ENCODE results near the gene PTCRA.
"Not testable (repeated sequence)": the region's sequence is repeated elsewhere in the genome, so short reads cannot be mapped to it uniquely, and the experiment has no call there.

Gene PTCRA

GRCh38 chr6:42915732-42916131, at the start of gene PTCRA:
Gene PTCRA, plus strand, starts transcription at chr6:42916053. Its CDS starts 17 bp downstream, at chr6:42916070.
- Histone ChIP-seq H3K27ac (peak within 1 kb of the TSS; percentile 81), H3K27me3 (no peaks in the 10 kb centered on the region), H4K20me1 (no peaks in the 10 kb centered on the region), H3K4me3 (no peak within 1 kb of the TSS), H3K9me3 (no peaks in the 10 kb centered on the region), H3K36me3 (no peaks in the 10 kb centered on the region), H3K4me1 (peaks cover 26% of the 10 kb centered on the region), H3K9ac (peak within 1 kb of the TSS; percentile 62), H3K4me2 (peak within 1 kb of the TSS; percentile 81)
- no peak for TF ChIP-seq Cebpa-rat (IDR thresholded peaks at IDR 0.05)

GRCh38 chr6:42870145-42870936, 45.5 kb upstream of the PTCRA start:
- H3K4me2 ChIP-seq, result no peak overlapping the region
- no peak overlapping the region for H3K9ac ChIP-seq
- H3K27ac ChIP-seq, result no peak overlapping the region
- no peaks in the 10 kb centered on the region for H3K27me3 ChIP-seq
- H4K20me1 ChIP-seq, result no peaks in the 10 kb centered on the region
- no peaks in the 10 kb centered on the region for H3K9me3 ChIP-seq
- H3K36me3 ChIP-seq, result peaks cover 30% of the 10 kb centered on the region
- no peak overlapping the region for H3K4me3 ChIP-seq
- peaks cover 9% of the 10 kb centered on the region for H3K4me1 ChIP-seq
- no peak for TF ChIP-seq Cebpa-rat (IDR thresholded peaks at IDR 0.05)

GRCh38 chr6:42871711-42872110, 44.1 kb upstream of the PTCRA start:
- H3K27ac ChIP-seq, result no peak overlapping the region
- no peak for TF ChIP-seq Cebpa-rat (IDR thresholded peaks at IDR 0.05)
- H3K27me3 ChIP-seq, result no peaks in the 10 kb centered on the region
- H3K4me3 ChIP-seq, result no peak overlapping the region
- H3K9ac ChIP-seq, result no peak overlapping the region
- H4K20me1 ChIP-seq, result no peaks in the 10 kb centered on the region
- peaks cover 9% of the 10 kb centered on the region for H3K4me1 ChIP-seq
- no peaks in the 10 kb centered on the region for H3K9me3 ChIP-seq
- peak overlapping the region; percentile 0; the same call in 1 of the 2 replicates for H3K4me2 ChIP-seq
- H3K36me3 ChIP-seq, result peaks cover 20% of the 10 kb centered on the region

GRCh38 chr6:42873313-42873712, 42.5 kb upstream of the PTCRA start:
- Histone ChIP-seq H3K27ac (no peak overlapping the region), H3K27me3 (no peaks in the 10 kb centered on the region), H3K36me3 (peaks cover 9% of the 10 kb centered on the region; the same call in 1 of the 2 replicates), H3K9me3 (no peaks in the 10 kb centered on the region), H3K4me1 (peaks cover 9% of the 10 kb centered on the region), H4K20me1 (no peaks in the 10 kb centered on the region), H3K4me3 (no peak overlapping the region), H3K4me2 (no peak overlapping the region), H3K9ac (no peak overlapping the region)
- no peak for TF ChIP-seq Cebpa-rat (IDR thresholded peaks at IDR 0.05)

GRCh38 chr6:42877695-42878094, 38.2 kb upstream of the PTCRA start:
- Histone ChIP-seq H3K4me1 (peaks cover 29% of the 10 kb centered on the region), H3K9me3 (no peaks in the 10 kb centered on the region), H3K4me3 (no peak overlapping the region), H3K36me3 (peaks cover 18% of the 10 kb centered on the region), H3K9ac (no peak overlapping the region), H4K20me1 (peaks cover 19% of the 10 kb centered on the region), H3K4me2 (no peak overlapping the region), H3K27me3 (no peaks in the 10 kb centered on the region), H3K27ac (no peak overlapping the region)
- TF ChIP-seq Cebpa-rat (IDR thresholded peaks at IDR 0.05), result no peak

- peaks cover 38% of the 10 kb centered on the region for H4K20me1 ChIP-seq
- TF ChIP-seq Cebpa-rat (IDR thresholded peaks at IDR 0.05), result no peak
- peaks cover 37% of the 10 kb centered on the region for H3K36me3 ChIP-seq
- H3K27me3 ChIP-seq, result no peaks in the 10 kb centered on the region
- H3K4me1 ChIP-seq, result peaks cover 33% of the 10 kb centered on the region
- peak within 1 kb of the TSS; percentile 86 for H3K4me3 ChIP-seq
- peak within 1 kb of the TSS; percentile 88 for H3K4me2 ChIP-seq
- no peaks in the 10 kb centered on the region for H3K9me3 ChIP-seq
- H3K27ac ChIP-seq, result peak within 1 kb of the TSS; percentile 98
- peak within 1 kb of the TSS; percentile 99 for H3K9ac ChIP-seq
These were observed 36.2 kb upstream of the PTCRA start, which contains the start of gene RPL7L1 for GRCh38 chr6:42879372-42880239. Gene RPL7L1, plus strand, starts transcription at chr6:42879616. Its CDS starts 295 bp downstream, at chr6:42879911.

GRCh38 chr6:42880240-42880817, 35.5 kb upstream of the PTCRA start:
- not testable (repeated sequence) for H3K9me3 ChIP-seq, H3K27me3 ChIP-seq
- Histone ChIP-seq H3K4me1 (peaks cover 33% of the 10 kb centered on the region), H3K9ac (peak overlapping the region; percentile 99), H3K4me2 (peak overlapping the region; percentile 88), H3K36me3 (peaks cover 44% of the 10 kb centered on the region), H3K4me3 (peak overlapping the region; percentile 86), H4K20me1 (peaks cover 45% of the 10 kb centered on the region), H3K27ac (peak overlapping the region; percentile 98)

GRCh38 chr6:42880871-42881270, 35.0 kb upstream of the PTCRA start:
- H3K4me2 ChIP-seq, result peak overlapping the region; percentile 88
- not testable (repeated sequence) for H3K9me3 ChIP-seq, H3K27me3 ChIP-seq
- H3K27ac ChIP-seq, result peak overlapping the region; percentile 98
- H3K36me3 ChIP-seq, result peaks cover 49% of the 10 kb centered on the region
- H4K20me1 ChIP-seq, result peaks cover 51% of the 10 kb centered on the region
- peak overlapping the region; percentile 99 for H3K9ac ChIP-seq
- H3K4me3 ChIP-seq, result peak overlapping the region; percentile 86
- H3K4me1 ChIP-seq, result peaks cover 33% of the 10 kb centered on the region

GRCh38 chr6:42885702-42886101, 30.2 kb upstream of the PTCRA start:
- peaks cover 72% of the 10 kb centered on the region for H3K36me3 ChIP-seq
- no peak overlapping the region for H3K27ac ChIP-seq
- H4K20me1 ChIP-seq, result peaks cover 64% of the 10 kb centered on the region
- H3K9me3 ChIP-seq, result no peaks in the 10 kb centered on the region
- peaks cover 37% of the 10 kb centered on the region for H3K4me1 ChIP-seq
- no peaks in the 10 kb centered on the region for H3K27me3 ChIP-seq
- H3K4me2 ChIP-seq, result no peak overlapping the region
- no peak for TF ChIP-seq Cebpa-rat (IDR thresholded peaks at IDR 0.05)
- no peak overlapping the region for H3K4me3 ChIP-seq
- no peak overlapping the region for H3K9ac ChIP-seq

- H3K27ac ChIP-seq, H3K9ac ChIP-seq, H3K4me3 ChIP-seq, H3K27me3 ChIP-seq, H3K9me3 ChIP-seq, H3K4me2 ChIP-seq: not testable (repeated sequence)
- H4K20me1 ChIP-seq, result peaks cover 40% of the 10 kb centered on the region
- H3K4me1 ChIP-seq, result peaks cover 36% of the 10 kb centered on the region
- H3K36me3 ChIP-seq, result peaks cover 50% of the 10 kb centered on the region
These were observed 27.7 kb upstream of the PTCRA start for GRCh38 chr6:42888201-42888600.
